ENCODE data around the gene FZD10.

The FZD10 gene

GRCh38 chr12:130181211-130181610 lies 18.9 kb downstream of the FZD10 start:
- DNase-seq (ENCODE audit: low spot score) = no peak

- no peak for DNase-seq (ENCODE audit: low spot score)
Observed at GRCh38 chr12:130183585-130184370, 21.5 kb downstream of the FZD10 start.

GRCh38 chr12:130184404-130185090 lies 22.3 kb downstream of the FZD10 start:
- DNase-seq (ENCODE audit: low spot score) = no peak

GRCh38 chr12:130185455-130186391 lies 23.5 kb downstream of the FZD10 start:
- no peak for DNase-seq (ENCODE audit: low spot score)

- no peak for DNase-seq (ENCODE audit: low spot score)
Observed at GRCh38 chr12:130186651-130187268, 24.5 kb downstream of the FZD10 start.

- DNase-seq (ENCODE audit: low spot score) = no peak
Observed at GRCh38 chr12:130192642-130193345, 30.5 kb downstream of the FZD10 start.

GRCh38 chr12:130194154-130194553 lies 31.9 kb downstream of the FZD10 start:
- no peak for DNase-seq (ENCODE audit: low spot score)

- no peak for DNase-seq (ENCODE audit: low spot score)
Observed at GRCh38 chr12:130195369-130195768, 33.1 kb downstream of the FZD10 start.

GRCh38 chr12:130195776-130196175 lies 33.5 kb downstream of the FZD10 start:
- DNase-seq (ENCODE audit: low spot score) = no peak

- DNase-seq (ENCODE audit: low spot score) = no peak
Observed at GRCh38 chr12:130196827-130197226, 34.6 kb downstream of the FZD10 start.

GRCh38 chr12:130198026-130198662 lies 35.9 kb downstream of the FZD10 start:
- no peak for DNase-seq (ENCODE audit: low spot score)

GRCh38 chr12:130198663-130199060 lies 36.4 kb downstream of the FZD10 start:
- DNase-seq (ENCODE audit: low spot score) = no peak

GRCh38 chr12:130199581-130200390 lies 37.5 kb downstream of the FZD10 start:
- DNase-seq (ENCODE audit: low spot score) = no peak

GRCh38 chr12:130200445-130200844 lies 38.2 kb downstream of the FZD10 start:
- no peak for DNase-seq (ENCODE audit: low spot score)

- DNase-seq (ENCODE audit: low spot score) = no peak
Observed at GRCh38 chr12:130201037-130201436, 38.8 kb downstream of the FZD10 start.

GRCh38 chr12:130202201-130202600 lies 39.9 kb downstream of the FZD10 start:
- DNase-seq (ENCODE audit: low spot score) = no peak

- no peak for DNase-seq (ENCODE audit: low spot score)
Observed at GRCh38 chr12:130203151-130203550, 40.9 kb downstream of the FZD10 start.

GRCh38 chr12:130204541-130204953 lies 42.3 kb downstream of the FZD10 start:
- DNase-seq (ENCODE audit: low spot score) = no peak

GRCh38 chr12:130205495-130205894 lies 43.2 kb downstream of the FZD10 start:
- DNase-seq (ENCODE audit: low spot score) = no peak
